GM21367 (cell line): ENCODE results near the gene ABHD15.

Experiments used
- ATAC-seq: cut with Tn5 transposase; IDR thresholded peaks from one replicate; pipeline ENCODE4 v1.9.1; 2021; ENCODE audit not compliant: unreplicated experiment

Gene ABHD15

DNA sequence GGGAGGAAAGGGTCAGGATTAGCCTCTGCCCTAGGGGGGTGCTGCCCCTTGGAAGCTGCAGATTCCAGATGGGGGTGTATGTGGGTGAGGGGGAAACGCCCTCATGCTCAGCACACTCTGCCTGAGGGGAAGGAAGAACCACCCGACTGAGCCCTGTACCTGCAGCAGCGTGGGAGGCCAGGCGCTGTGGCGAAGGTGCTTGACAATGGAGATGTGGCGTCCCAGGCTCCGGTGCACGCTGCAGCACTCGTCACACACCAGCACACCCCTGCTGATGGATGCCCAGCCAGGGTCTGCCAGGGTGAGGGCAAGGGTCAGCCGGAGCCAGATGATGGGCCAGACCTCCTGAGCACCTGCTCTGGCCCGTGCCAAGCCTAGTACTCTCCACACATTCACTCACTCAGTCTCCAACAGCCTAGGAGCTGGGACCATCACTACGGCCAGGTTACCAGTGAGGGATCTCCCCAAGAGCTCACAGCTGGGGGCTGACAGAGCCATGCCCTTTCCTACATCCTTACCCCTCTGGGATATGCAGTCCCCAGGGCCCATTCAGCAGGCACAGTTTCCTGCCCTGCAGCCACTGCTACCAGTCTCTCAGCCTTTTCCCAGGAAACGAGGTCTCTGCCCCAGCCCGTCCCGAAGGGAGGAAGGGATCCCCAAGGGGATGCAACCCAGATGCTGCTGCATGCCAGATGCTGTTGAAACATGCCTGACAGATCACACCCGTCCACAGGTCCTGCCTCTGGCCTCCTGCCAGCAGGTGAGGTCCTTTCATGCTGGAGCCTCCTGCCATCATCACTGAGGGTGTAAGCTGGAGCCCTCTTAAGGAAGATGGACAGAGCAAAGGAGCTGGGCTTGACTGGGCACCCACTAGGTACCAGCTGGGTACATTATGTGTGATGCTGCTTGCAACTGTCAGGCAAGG is 16.7 kb upstream of the ABHD15 start:
- no peak for ATAC-seq

DNA sequence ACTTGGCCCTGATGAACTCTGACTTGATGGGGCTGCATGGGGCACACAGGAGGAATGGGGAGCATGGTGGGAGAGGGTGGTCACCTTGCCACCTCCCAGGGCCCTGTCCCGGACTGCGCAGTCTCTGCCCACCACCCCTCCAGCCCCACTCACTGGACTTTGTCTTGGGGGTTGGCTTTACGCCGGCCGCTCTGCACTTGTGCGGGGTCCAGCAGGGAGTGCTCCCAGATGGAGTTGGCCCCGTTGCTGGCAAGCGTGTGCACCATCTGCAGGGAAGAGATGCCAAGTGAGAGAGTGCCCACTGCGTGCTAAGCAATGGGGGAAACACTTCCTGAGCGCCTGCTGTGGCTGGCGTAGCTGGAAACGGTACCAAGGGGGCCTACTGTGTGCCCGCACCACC is 15.9 kb upstream of the ABHD15 start:
- ATAC-seq = no peak

DNA sequence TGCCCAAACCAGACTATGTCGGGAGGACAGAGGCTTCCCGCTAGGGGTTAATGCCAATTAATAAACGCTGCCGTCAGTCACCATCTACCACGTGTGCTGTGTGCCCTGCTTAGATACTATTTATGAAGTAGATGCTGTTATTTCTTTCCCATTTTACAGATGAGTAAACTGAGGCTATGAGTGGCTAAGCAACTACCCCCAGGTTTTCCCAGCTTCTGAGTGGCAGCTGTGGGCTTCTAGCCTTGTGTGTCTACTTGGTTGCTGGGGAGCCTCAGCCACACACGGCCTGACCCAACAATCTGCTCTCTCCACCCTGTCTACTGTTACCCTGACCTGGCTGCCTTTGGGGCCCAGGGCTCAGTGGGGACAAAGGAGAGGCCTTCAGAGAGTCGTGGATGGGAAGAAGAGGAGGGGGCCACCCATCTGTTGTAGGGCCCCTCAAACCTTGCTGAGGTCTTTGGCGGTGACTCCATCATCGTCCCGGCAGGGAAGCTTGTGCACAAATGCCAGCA is 15.5 kb upstream of the ABHD15 start:
- no peak for ATAC-seq

DNA sequence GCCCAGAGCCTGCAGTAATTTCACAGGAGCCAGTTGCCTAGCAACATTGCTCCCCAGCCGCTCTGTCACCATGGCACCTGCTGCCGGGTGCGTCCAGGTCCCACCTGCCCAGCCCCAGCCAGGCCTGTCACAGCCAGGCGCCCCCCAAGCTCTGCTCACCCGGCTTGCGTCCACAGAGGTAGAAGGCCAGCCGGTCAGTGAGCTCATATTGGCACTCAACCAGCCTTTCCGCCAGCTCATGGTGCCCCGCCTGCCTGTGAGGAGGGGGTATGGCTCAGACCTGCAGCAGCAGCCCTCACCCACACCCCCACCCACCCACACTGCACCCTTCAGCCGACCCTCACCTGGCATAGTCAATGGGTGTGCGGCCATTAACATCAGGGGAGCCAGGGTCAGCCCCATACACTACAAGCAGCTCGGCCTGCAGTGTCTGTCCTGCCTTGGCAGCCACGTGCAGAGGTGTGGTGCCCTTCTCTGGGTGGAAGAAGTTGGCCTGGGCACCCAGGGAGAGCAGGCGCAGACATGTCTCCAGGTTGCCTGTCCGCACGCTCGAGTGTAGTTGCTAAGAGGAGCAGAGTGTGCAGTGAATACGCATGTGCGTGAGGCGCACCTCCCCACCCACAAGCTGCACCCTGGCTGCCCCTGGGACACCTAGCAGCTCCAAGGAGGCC is 14.9 kb upstream of the ABHD15 start:
- ATAC-seq = no peak

DNA sequence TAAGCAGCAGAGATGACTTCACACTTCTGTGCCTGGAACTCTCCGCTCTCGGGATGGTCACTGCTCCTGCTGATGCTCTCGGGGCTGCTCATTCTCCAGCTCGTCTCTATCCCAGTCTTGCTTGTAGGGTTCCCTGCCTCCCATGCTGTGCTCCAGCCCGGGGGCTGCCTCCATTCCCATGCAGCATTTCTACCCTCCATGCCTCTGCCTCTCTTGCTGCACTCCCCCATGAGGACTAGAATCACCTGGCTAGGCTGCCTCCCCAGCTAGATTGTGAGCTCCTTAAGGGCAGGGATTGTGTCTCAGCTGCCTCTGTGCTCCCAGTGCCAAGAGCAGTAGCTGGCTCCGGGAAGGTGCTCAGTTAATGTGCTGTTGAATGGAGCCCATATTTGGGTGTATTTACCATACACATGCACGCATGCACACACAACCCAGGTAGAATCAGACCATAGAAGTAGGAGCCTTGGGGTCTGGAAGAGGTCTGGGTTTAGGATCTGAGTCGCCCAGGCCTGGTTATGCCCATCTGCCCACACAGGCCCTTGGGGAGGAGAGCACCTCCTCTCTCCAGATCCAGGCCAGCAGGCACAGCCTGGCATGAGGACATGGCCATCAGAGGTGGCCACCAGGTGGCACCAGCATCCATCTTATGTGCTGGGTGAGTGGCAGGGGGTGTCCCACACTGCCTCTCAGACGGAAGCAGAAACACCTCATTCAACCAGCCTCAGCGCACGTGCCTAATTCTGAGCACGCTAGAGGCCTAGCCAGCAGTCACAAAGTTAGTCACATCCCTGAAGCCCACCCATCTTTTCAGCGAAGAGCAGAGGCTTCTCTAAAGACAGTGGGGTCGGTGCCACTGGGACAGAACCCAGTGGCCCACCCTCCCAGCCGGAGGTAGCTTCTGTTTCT is 13.3 kb upstream of the ABHD15 start:
- ATAC-seq = peak; percentile 69

DNA sequence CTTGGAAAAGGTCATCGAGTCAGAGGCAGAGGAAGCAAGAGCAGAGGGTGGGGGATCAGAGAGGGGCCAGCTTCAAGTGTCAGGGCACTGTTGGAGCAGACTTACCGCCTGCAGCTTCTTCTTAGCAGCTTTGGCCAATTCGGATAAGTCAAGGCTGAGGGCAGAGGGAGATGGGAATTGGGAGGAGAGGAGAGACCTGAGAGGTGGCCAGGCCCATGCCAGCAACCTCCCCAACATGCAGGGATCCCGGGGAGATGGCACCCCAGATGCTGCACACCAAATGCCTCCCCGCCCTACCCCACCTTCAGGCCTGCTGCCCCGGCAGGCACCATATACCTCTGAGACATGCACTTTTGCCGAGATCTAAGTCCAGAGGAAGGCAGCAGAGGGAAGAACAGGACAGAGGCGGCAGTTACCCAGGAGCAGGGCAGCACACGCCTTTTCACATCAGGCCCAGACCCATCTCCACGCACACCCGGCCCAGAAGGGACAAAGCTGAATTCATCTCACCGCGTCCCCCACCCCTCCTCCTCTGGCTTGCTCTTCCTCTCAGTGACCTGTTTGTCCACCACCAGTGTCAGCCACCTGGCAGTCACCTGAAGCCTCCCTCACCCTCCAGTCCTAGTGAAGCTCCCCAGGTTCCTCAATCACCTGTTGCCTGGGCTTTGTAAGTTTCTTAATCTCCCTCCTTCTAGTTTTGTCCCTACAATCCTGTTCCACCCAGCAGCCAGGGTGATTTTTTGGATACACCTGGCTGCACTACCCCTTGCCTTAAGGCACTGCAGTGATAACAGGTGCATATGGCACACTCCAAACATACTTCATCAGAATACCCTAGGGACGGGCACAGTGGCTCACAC is 12.0 kb upstream of the ABHD15 start:
- ATAC-seq = no peak

DNA sequence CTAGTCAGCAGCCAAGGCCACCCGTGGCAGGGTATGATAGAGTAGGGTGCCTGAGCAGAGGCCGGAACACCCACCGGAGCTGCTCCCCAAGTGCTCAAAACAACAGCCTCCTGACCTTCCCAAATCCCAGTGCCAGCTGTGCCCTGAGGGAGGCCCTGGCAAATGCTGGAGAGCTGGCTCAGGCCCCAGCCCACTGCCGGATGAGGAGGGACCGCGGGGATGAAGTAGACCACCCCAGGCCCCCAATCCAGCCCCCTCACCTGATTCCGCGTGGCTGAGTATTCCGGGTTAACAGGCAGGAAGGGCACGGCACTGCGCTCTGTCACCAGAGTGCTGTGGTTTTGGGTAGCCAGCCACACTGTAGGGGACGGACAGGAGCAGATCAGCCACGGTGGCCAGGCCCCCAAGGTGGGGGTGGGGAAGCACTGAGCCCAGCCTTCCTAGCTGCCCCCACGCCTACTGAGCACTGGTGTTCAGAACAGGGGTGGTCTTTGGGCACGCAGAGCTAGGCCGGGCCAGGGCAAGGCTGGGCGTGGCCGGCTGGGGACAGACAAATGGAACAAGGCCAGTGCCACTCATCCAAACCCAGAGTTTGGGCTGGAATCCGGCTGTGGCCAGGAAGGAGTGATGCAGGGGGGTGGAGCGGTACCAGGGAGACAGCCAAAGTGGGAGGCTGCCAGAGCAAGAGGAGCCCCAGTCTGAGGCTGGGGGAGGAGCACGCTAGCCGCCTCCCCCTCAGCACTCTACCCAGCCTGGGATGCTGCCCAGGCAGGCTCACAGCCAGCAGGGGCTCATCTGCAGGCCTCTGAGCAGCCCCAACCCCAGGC is 10.8 kb upstream of the ABHD15 start:
- no peak for ATAC-seq

DNA sequence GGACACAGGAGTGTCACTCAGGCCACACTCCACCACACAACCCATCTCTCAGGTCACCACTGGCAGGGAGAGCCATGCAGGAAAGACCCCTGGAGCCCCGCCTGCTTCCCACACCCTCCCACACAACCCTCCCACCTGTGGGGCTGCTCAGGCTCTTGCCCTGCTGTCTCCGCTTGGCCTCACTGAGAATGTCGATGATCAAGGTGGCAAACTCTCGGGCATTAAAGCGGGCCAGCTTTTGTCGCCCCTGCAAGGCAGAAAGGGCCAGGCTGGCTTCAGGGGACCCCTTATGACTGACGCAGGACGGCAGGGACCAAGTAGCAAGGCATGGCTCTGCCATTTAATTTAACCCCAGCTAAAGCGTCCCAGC is 10.1 kb upstream of the ABHD15 start:
- ATAC-seq = no peak

DNA sequence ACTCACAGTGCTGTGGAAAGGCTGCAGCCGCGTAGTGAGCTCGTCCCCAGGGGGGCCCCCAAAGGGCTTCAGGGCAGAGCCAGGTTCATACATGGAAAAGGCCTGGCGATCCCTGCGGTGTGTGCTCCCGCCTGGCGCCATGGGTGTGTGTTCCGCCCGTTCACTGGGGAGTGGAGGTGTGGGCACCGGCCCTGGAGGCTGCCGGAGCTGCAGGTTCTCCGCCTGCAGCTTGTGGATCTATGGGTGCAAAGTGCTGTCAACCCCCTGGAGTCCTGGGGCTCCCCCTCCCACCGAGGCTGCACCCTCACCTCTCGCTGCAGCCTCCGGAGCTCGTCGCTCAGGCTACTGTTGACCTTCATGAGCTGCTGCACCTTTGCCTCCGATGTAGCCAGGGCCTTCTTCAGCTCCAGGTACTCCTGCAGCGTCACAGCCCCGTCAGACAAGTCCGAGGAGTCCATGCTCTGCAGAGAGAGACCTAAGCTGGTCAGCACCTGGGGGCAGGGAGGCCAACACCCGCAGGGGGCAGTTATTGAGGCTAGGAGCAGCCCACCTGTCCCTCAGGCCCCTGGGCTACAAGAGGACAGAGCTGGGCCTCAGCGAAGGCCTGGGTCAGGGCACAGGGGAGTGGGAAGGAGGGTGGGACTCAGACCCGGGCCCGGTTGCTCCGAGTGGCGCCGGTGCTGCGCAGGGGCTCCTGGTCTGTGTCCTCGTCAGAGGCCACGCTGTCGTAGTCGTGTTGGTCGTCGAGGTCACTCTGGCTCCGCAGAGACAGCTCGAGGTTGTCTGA is 9.6 kb upstream of the ABHD15 start:
- ATAC-seq = no peak

DNA sequence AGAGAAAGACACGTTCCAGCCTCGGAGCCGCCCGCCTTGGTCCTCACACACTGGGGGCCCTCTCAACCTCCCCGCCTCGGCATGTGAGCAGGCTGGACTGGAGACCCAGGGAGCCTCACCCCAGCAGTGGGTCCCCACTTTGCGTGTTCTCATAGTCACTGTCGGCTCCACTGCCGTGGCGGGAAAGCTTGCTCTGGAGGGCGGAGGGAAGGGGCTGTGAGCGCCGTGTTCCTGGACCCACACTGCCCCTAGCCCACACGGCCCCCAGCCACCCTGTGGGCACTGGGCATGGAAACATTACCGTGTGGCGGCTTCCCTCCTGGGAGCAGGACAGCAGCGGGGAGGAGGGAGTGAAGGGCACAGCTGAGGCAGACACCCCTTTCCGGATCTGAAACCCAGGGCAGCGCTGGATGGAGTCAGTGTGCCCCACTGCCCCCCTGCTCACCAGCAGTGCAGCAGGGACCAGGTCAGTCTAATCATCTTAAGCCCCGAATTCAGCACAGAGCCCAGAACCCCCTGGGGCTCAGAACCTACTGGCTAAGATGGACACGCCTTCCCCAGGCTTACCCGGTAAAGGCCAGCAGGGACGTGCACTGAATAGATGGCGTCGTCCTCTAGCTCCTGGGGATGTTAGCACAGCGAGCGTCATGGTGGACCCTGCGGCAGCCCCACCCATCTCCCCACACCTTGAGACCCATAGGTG is 8.8 kb upstream of the ABHD15 start:
- ATAC-seq = no peak

DNA sequence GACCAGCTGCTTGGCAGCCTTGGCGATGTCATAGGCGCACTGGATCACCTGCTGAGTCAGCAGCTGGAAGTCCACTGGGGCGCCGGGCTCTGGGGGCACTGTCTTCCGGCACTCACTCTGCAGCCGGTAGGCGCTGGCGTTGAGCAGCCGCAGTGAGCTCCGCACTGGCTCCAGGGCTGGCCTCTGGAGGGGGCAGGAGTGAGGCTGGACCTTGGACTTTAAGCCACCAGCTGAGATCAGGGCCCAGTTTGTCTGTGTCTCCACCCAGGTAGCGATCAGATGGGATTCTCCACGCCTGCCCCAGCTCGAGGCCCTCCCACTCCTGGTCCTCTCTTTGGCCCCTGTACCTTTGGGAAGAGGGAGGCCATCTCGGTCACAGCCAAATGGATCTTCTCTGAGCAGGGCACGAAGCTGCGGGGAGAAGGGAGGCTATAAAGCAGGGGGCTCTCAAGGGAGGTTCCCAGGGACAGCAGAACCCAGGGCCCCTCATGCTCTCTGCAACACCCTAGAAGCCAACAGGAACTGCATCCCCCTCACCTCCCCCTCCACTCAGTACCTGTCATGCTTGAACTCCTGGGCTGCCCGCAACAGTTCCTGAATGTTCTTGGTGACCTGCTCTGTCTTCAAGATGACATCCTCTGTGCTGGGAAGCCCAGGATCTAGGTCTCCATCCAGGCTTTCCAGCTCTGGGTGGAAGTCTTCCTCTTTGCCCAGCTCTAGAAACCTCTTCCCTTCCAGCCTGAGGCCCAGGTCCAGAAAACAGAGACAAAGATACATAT is 8.1 kb upstream of the ABHD15 start:
- ATAC-seq = no peak

DNA sequence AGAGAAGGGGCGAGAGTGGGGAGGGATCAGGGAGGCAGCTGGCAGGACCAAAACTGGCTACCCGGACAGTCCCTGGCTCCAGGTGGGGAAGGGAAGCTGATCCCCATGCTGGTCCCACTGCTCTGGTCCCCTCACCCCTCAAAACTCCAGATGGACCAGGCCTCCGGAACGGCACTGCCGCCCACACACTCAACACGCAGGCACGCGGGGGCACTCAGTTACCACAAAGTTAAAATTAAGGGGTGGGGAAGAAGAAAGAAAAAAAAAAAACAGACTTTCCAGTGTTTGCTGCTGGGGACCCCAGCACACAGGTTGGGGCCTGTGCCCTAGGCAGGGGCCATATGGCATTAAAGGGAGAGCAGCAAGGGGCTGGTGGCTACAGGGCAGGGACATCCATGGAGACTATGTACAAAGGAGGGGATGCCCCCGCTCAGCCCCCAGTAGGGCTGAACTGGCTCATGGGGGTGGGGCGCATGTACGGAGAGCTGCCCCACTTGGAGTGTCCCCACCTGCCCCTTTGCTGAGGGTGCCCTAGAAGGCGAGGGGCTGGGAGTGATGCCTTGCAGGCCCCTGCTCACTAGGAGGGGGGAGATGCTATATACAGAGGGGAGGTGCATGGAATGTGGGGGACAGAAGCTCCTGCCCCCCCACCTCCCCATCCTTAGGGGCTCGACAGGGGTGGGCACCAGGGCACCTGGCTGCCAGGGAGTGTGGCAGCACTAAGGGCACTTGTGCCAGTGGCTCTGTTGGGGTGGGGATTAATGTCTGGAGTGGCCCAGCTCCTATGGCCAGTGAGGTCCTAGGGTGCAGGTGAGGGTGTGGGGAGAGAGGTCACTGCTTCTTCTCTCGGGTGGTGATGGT is 7.3 kb upstream of the ABHD15 start:
- no peak for ATAC-seq

DNA sequence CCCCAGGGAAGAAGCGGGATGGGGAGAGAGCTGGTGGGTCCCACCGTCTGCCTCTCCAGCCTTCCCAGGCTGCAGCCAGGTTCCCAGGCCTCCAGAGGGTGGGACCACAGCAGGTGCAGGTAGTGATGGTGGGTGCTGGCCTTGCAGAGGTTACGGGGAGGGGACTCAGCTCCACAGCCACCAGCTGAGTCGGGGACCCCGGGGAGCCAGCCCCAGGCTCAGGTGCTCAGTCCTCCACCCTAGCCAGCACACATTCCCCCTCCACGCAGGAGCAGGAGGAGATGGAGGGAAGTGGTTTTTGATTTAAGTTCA is 6.7 kb upstream of the ABHD15 start:
- ATAC-seq = no peak

DNA sequence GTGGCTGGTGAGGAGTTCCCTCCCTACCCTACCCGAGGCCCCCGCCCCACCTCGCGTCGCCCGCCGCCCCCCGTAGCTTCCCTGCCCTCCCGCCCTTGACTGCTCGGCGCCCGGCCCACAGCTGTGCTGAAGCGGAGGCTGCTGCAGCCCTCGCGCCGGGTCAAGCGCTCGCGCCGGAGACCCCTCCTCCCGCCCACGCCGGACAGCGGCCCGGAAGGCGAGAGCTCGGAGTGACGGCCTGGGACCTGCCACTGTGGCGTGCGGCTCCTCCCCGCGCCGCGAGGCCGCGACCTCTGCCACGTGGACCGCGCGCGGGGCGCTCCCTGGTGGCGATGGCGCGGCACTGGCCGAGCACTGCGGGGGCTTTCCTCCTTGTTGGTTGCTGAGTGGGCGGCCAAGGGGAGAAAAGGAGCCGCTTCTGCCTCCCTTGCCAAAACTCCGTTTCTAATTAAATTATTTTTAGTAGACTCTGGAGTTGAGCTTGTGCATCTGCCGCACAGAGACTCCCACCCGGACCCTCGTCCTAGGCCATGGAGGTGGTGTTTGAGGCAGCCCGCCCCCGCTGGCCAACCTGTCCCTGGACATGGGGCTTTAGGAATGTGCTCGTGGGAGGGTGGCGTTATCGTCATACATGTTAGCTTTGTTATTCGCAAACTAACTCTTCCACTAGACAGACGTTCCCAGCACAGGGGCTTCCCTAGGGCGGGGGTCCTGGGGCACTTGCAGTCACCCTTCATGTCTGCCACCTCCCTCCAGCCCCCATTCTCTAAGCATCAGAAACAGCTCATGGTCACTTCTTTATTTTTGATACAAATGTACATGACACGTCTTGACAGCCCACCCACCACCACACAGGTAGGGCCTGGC is 6.1 kb upstream of the ABHD15 start:
- no peak for ATAC-seq

DNA sequence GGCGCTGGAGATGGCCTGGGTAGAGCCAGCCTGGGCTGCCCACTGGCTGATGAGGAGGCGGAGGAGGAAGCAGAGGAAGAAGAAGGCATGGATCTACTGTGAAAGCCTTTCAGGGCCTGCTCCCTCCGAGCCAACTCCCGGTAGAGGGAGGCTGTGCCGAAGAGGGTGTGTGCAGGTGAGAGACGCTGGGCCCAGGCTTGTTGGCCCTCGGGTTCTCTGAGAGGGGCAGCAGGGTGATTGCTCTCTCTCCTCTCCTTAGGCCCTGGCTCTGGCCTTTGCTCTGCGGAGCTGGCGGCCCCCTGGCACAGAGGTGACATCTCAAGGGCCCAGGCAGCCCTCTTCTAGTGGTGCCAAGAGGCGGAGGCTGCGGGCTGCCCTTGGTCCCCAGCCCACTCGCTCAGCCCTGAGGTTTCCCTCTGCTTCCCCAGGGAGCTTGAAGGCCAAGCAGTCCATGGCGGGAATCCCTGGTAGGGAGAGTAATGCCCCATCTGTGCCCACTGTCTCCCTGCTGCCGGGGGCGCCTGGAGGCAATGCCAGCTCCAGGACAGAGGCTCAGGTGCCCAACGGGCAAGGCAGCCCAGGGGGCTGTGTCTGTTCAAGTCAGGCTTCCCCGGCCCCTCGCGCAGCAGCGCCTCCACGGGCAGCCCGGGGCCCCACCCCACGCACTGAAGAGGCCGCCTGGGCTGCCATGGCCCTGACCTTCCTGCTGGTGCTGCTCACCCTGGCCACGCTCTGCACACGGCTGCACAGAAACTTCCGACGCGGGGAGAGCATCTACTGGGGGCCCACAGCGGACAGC is 5.2 kb upstream of the ABHD15 start:
- ATAC-seq = no peak
